Esophagus squamous epithelium (tissue), 4 donors: ENCODE results near the gene BEND5.

Source experiments
- CTCF ChIP-seq, 6 experiments: fragments of 450-650 bp in 4 of 6; fragments of 200-600 bp in 2 of 6; sonication (generic) in 2 of 6; IDR thresholded peaks; one replicate each; pipeline ENCODE4 v1.5.1; 2016 to 2019; ENCODE audit warnings: antibody characterized with exemption in 6 of 6, mild to moderate bottlenecking in 4 of 6, moderate library complexity in 4 of 6
- POLR2A ChIP-seq, 4 donors: fragments of 450-650 bp; IDR thresholded peaks; one replicate each; pipeline ENCODE4 v1.6.1; 2017; ENCODE audit warnings: antibody characterized with exemption in 4 of 4, mild to moderate bottlenecking in 4 of 4, moderate library complexity in 3 of 4

- no peak for TF ChIP-seq CTCF (IDR thresholded peaks at IDR 0.05)
- TF ChIP-seq POLR2A (IDR thresholded peaks at IDR 0.05): no peak
These were observed 666 bp upstream of the BEND5 start for GRCh38 chr1:48777219-48777895.
